Pancreas (tissue), 10 donors: Measurements from ENCODE around the gene SH3TC1. TPM values are rescaled to one million over a fixed set of nuclear protein-coding genes. Genes with fewer than 3 reads are reported as not detected.

Source experiments
- ATAC-seq, 4 donors: fragments of 200-7000 bp; cut with Tn5 transposase; one replicate each; pipeline versions ENCODE4 v1.8.0 to v1.9.1; 2020; ENCODE audit warnings: mild to moderate bottlenecking in 4 of 4, moderate library complexity in 4 of 4
- DNase-seq, 6 donors: peaks; one replicate each; pipeline ENCODE4 v3.0.0-alpha.2; 2020
- FAIRE-seq: peaks from 2 replicates; lab custom pipeline; 2012; peaks lifted over from hg19 to GRCh38; lab: Jason Lieb, UNC
- H3K27ac ChIP-seq, 4 donors: fragments of 200-600 bp; sonication (generic); 1 replicate in 3 of 4; 2 replicates in 1 of 4; pipeline versions ENCODE4 v1.5.0 to v1.8.0; 2020
- H3K27me3 ChIP-seq, 4 donors: fragments of 200-600 bp; one replicate each; pipeline ENCODE4 v1.8.0; 2021
- H3K36me3 ChIP-seq, 3 donors: fragments of 200-600 bp; sonication (generic) in 1 of 3; one replicate each; pipeline versions ENCODE4 v1.5.0 to v1.8.0; 2020 to 2021
- H3K4me1 ChIP-seq, 3 donors: fragments of 200-600 bp; one replicate each; pipeline ENCODE4 v1.8.0; 2021
- H3K4me3 ChIP-seq, 4 donors: fragments of 200-600 bp; sonication (generic) in 2 of 4; one replicate each; pipeline versions ENCODE4 v1.5.0 to v1.8.0; 2020 to 2021
- H3K9me3 ChIP-seq, 4 donors: fragments of 200-600 bp; one replicate each; pipeline ENCODE4 v1.8.0; 2021
- WGBS, 2 donors: extraction: QIAGEN DNeasy Blood & Tissue Kit; methylation state at CpG; one replicate each; pipeline ENCODE4 v1.1.7; 2013; 5-methylcytosine and 5-hydroxymethylcytosine counted together
- intact Hi-C, 3 donors: fragments of 100-400 bp; cut with DNase I; formaldehyde crosslinking; loops; one replicate each; pipeline versions ENCODE4 v1.11.1 to v1.14.2; 2022
- polyA plus RNA-seq, 2 donors: library from polyadenylated mRNA; stranded (reverse); fragments of 200-250 nt; gene quantifications; one replicate each; pipeline ENCODE4 v1.2.3, GENCODE V29; 2013
- total RNA-seq, 6 donors: library from RNA; stranded (reverse); fragmentation: NEBNext Ultra II Directional in 4 of 6; extraction: Animal tissue kit (Norgen Biotek cat#: 25700) in 4 of 6; gene quantifications; one replicate each; pipeline versions ENCODE4 v1.2.1 to v1.2.4, GENCODE V29; 2021 to 2023
- TF ChIP-seq, protein P1 (sequence below), 4 donors: fragments of 200-600 bp; sonication (generic) in 3 of 4; IDR thresholded peaks; one replicate each; pipeline versions ENCODE4 v1.5.0 to v1.8.0; 2021; ENCODE audit warnings: antibody characterized with exemption in 4 of 4
- donor health status: healthy with polysubstance abuse.
- donor health status: DM: no; HTN: no; CAD: no; lungs with moderate emphysema.
- donor health status: DM: no; HTN: no; CAD: no.
- donor health status: control.
- donor health status: control.
- donor health status: Bipolar disorder and iron deficiency.
- donor health status: DM: yes; HTN: yes; CAD: no.
- donor health status: DM: no; HTN: no; CAD: no.
- donor health status: DM: no; HTN: no; CAD: no.
- donor health status: DM: yes; HTN: yes; CAD: no.

The SH3TC1 gene
- total and polyA plus RNA-seq, 8 donors, result 12.5 to 28.0 (median 19.6) TPM

DNA sequence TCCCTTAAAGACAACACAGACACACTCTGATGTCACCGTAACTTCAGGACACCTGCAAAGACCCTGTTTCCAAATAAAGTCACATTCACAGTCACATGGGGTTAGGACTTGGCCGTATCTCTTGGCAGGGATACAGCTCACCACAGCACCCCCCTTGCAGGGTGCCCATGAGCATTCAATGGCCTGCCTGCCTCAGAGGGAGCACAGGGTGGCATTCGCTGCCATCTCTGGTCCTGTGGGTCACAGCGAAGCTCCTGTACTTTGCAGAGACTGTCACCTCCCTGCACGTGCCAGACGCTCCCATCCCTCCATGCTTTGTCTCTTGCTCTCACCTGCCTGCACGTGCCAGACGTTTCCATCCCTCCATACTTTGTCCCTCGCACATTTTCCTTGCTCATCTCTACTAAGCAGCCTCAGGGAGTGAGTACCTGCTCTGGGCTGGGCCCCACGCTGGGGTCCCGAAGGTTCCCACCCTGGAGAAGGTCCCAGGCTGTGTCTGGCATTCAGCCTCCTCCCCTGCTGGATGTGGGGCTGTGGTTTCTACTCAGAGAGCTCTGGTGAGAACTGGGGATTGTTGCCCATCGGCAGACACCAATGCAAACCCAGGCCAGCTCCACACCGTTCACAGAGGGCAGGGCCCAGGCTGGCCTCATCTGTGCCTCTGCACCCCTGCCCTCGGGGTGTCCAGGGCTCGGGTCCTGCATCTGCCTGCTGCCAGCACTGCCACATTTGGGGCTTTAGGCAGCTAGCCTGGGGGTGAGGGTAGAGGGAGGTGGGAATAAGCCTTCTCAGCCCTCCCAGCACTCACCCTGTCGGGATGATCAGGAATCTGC is 86.3 kb downstream of the SH3TC1 start:
- H3K9me3 ChIP-seq, result no peaks in the 10 kb centered on the region
- DNase-seq, result peak in 2 of 6 donors; percentile 15 to 19
- H3K36me3 ChIP-seq, result no peaks in the 10 kb centered on the region
- H3K27me3 ChIP-seq, result no peaks in the 10 kb centered on the region
- TF ChIP-seq, protein P1, sequence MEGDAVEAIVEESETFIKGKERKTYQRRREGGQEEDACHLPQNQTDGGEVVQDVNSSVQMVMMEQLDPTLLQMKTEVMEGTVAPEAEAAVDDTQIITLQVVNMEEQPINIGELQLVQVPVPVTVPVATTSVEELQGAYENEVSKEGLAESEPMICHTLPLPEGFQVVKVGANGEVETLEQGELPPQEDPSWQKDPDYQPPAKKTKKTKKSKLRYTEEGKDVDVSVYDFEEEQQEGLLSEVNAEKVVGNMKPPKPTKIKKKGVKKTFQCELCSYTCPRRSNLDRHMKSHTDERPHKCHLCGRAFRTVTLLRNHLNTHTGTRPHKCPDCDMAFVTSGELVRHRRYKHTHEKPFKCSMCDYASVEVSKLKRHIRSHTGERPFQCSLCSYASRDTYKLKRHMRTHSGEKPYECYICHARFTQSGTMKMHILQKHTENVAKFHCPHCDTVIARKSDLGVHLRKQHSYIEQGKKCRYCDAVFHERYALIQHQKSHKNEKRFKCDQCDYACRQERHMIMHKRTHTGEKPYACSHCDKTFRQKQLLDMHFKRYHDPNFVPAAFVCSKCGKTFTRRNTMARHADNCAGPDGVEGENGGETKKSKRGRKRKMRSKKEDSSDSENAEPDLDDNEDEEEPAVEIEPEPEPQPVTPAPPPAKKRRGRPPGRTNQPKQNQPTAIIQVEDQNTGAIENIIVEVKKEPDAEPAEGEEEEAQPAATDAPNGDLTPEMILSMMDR (IDR thresholded peaks at IDR 0.05), result no peak
- intact Hi-C loops, result no loop called here
- WGBS, 2 donors, result 54 to 56% methylated on average over 16 of the region's 16 CpGs
- ATAC-seq, result no peak
- H3K4me1 ChIP-seq, result no peaks in the 10 kb centered on the region
- FAIRE-seq, result no peak
- no peak overlapping the region for H3K4me3 ChIP-seq
- H3K27ac ChIP-seq, result no peak overlapping the region

DNA sequence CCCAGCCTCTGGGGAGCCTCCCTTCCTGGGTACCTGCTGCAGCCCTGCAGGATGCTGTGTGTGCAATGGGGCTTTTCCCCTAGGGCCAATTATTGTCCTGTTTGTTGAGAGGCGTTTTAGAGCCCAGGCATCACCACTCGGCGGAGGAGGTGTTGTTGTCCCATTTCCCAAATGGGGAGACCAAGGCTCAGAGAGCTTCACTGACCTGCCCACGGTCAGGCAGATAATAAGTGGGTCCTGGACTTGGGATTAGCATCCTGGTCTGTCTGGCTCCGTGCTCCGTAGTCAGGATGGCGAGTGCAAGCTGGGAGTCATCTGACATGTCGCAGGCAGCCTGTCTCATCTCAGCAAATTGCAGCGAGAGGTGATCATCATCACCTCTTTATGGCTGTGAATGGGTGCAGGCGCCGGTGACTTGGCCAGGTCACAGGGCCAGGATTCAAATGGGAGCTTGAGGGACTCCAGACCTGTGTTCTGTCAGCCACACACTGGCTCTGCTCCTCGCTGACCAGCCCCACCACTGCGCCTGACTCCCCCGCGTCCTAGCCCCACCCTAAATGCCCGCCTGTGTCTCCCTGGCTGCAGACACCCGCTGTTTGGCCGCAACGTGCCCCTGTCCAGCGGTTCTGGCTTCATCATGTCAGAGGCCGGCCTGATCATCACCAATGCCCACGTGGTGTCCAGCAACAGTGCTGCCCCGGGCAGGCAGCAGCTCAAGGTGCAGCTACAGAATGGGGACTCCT is 87.1 kb downstream of the SH3TC1 start:
- Histone ChIP-seq H3K36me3 (no peaks in the 10 kb centered on the region), H3K9me3 (no peaks in the 10 kb centered on the region), H3K4me3 (no peak overlapping the region), H3K27me3 (no peaks in the 10 kb centered on the region), H3K4me1 (no peaks in the 10 kb centered on the region), H3K27ac (no peak overlapping the region)
- intact Hi-C loops, result no loop called here
- FAIRE-seq (no peak), DNase-seq (peak in 2 of 6 donors; percentile 7 to 44), ATAC-seq (no peak)
- TF ChIP-seq, protein P1 (IDR thresholded peaks at IDR 0.05), result no peak
- 65 to 72% methylated on average over 22 to 23 of the region's 23 CpGs for WGBS, 2 donors

DNA sequence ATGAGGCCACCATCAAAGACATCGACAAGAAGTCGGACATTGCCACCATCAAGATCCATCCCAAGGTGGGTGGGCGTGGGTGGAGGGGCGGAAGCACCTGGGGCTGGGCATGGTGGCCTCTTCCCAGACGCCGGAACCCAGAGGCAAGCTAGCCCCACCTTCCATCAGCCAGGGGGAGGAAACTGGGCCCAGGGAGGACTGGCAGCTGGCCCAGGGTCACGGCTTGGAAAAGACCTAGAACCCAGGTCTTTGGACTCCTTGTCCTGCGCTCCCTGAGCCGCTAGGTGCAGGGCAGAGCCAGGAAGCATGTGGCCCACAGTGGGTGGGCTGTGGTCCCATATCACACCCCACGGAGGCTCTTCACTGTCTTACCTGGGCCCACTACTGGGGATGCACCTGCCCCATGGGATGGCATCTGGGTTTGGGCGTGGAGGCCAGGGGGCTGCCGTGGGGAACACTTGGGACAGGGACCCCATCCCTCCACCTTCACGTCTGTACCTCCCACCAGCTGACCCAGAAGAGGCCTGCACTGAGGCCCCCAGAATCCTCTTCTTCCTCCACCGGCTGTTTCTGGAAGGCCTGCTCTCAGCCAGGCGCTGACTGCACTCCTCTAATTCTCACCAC is 87.7 kb downstream of the SH3TC1 start:
- DNase-seq (peak in 2 of 6 donors; percentile 5 to 37), ATAC-seq (no peak), FAIRE-seq (no peak)
- WGBS, 2 donors, result 73 to 81% methylated on average over 15 of the region's 15 CpGs
- no peaks in the 10 kb centered on the region for H3K36me3 ChIP-seq
- H3K27me3 ChIP-seq, result no peaks in the 10 kb centered on the region
- intact Hi-C loops, result no loop called here
- TF ChIP-seq, protein P1 (IDR thresholded peaks at IDR 0.05), result no peak
- H3K27ac ChIP-seq, result no peak overlapping the region
- H3K4me3 ChIP-seq, result no peak overlapping the region
- H3K9me3 ChIP-seq, result no peaks in the 10 kb centered on the region
- H3K4me1 ChIP-seq, result no peaks in the 10 kb centered on the region

DNA sequence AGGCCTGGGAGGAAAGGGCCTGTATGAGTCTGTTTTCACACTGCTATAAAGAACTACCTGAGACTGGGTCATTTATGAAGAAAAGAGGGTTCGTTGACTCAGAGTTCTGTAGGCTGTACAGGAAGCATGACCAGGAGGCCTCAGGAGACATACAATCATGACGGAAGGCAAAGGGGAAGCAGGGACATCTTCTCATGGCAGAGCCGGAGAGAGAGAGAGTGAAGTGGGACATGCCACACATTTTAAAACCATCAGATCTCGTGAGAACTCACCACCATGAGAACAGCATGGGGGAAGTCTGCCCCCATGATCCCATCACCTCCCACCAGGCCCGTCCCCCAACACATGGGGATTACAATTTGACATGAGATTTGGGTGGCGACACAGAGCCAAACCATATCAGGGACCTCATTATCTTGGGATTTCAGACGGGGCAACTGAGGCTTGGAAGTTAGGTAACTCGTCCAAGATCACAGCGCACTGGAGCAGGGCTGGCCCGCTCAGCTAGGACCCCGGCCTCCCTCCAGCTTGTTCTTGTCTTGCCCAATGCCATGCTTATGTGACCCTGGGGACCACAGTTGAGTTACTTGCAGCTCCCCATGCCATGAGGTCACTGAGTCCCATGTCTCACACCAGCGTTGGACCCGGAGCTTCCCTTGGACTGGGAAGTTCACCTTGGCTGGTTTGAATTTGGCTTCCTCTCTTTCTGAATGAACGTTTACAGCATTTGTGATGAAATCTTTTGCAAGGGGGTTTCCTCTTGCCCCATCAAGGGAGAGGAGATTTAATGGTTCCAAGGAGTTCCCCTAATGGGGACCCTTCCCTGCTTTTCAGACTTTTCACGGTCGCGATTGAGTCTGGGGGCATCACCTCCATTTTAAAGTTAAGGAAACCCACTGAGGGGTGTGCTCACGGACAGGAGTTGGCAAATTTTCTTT is 88.5 kb downstream of the SH3TC1 start:
- WGBS, 2 donors, result 75 to 84% methylated on average over 18 of the region's 18 CpGs
- no peak for ATAC-seq
- Histone ChIP-seq H3K4me1 (no peaks in the 10 kb centered on the region), H3K27me3 (no peaks in the 10 kb centered on the region), H3K9me3 (no peaks in the 10 kb centered on the region), H3K4me3 (no peak overlapping the region), H3K27ac (no peak overlapping the region), H3K36me3 (no peaks in the 10 kb centered on the region)
- TF ChIP-seq, protein P1 (IDR thresholded peaks at IDR 0.05), result no peak
- FAIRE-seq, result no peak
- peak in 2 of 6 donors; percentile 14 to 24 for DNase-seq
- intact Hi-C loops, result no loop called here
